RWPE2 (cell line): ENCODE data around the gene TMEM87A.

Experiments used
- ATAC-seq: fragments of 200-7000 bp; cut with Tn5 transposase; 3 replicates; pipeline ENCODE4 v1.9.1; 2021; ENCODE audit warnings: low read depth
- DNase-seq: peaks from one replicate; pipeline ENCODE4 v3.0.0-alpha.2; 2020; ENCODE audit warnings: low spot score
- H3K27ac ChIP-seq: fragments of 450-650 bp; 2 replicates; pipeline ENCODE4 v1.5.1; 2017; ENCODE audit warnings: mild to moderate bottlenecking; ENCODE audit not compliant: poor library complexity, severe bottlenecking
- H3K27me3 ChIP-seq: fragments of 250-450 bp; sonication (Bioruptor Pico); 2 replicates; pipeline ENCODE4 v1.5.1; 2021; ENCODE audit warnings: mild to moderate bottlenecking, moderate library complexity; ENCODE audit not compliant: insufficient read depth, poor library complexity, severe bottlenecking
- H3K36me3 ChIP-seq: fragments of 250-450 bp; sonication (Bioruptor Pico); 2 replicates; pipeline ENCODE4 v1.5.1; 2020; ENCODE audit warnings: low read depth, mild to moderate bottlenecking, moderate library complexity
- H3K4me1 ChIP-seq: fragments of 250-450 bp; sonication (Bioruptor Pico); 2 replicates; pipeline ENCODE4 v1.5.1; 2021; ENCODE audit warnings: mild to moderate bottlenecking, moderate library complexity; ENCODE audit not compliant: insufficient read depth, poor library complexity, severe bottlenecking
- H3K4me3 ChIP-seq: fragments of 250-450 bp; sonication (Bioruptor Pico); 2 replicates; pipeline ENCODE4 v1.5.1; 2021; ENCODE audit warnings: mild to moderate bottlenecking, moderate library complexity; ENCODE audit not compliant: severe bottlenecking
- H3K9me3 ChIP-seq: fragments of 250-450 bp; sonication (Bioruptor Pico); 2 replicates; pipeline ENCODE4 v1.5.1; 2021; ENCODE audit warnings: mild to moderate bottlenecking, moderate library complexity; ENCODE audit not compliant: severe bottlenecking
- TF ChIP-seq, protein P1 (sequence below): fragments of 450-650 bp; IDR thresholded peaks from one replicate; pipeline ENCODE4 v1.5.1; 2017; ENCODE audit warnings: mild to moderate bottlenecking, moderate library complexity; ENCODE audit not compliant: poor library complexity, severe bottlenecking

The TMEM87A gene

DNA sequence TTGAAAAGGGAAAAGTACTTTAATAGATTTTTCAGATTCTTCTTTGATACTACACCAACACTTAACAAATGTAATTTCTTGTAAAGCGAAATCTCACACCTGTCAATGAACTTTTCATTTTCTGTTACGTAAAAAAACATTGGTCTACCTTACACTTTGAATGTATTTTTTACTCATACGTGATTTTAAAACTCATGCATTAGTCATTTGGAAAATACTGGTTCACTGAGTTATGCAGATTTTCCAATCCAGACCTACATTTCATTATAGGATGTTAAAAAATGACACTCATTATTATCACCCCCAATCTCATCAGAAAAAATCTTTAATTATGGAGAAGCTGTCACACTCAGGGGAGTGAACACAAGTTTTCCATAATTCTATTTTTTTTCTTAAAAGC lies 79.8 kb downstream of the TMEM87A start:
- DNase-seq (no peak), ATAC-seq (no peak)
- Histone ChIP-seq H3K27ac (no peak overlapping the region), H3K4me3 (no peak overlapping the region), H3K9me3 (no peaks in the 10 kb centered on the region), H3K27me3 (no peaks in the 10 kb centered on the region), H3K36me3 (peaks cover 62% of the 10 kb centered on the region), H3K4me1 (no peaks in the 10 kb centered on the region)
- TF ChIP-seq, protein P1, sequence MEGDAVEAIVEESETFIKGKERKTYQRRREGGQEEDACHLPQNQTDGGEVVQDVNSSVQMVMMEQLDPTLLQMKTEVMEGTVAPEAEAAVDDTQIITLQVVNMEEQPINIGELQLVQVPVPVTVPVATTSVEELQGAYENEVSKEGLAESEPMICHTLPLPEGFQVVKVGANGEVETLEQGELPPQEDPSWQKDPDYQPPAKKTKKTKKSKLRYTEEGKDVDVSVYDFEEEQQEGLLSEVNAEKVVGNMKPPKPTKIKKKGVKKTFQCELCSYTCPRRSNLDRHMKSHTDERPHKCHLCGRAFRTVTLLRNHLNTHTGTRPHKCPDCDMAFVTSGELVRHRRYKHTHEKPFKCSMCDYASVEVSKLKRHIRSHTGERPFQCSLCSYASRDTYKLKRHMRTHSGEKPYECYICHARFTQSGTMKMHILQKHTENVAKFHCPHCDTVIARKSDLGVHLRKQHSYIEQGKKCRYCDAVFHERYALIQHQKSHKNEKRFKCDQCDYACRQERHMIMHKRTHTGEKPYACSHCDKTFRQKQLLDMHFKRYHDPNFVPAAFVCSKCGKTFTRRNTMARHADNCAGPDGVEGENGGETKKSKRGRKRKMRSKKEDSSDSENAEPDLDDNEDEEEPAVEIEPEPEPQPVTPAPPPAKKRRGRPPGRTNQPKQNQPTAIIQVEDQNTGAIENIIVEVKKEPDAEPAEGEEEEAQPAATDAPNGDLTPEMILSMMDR: no peak

DNA sequence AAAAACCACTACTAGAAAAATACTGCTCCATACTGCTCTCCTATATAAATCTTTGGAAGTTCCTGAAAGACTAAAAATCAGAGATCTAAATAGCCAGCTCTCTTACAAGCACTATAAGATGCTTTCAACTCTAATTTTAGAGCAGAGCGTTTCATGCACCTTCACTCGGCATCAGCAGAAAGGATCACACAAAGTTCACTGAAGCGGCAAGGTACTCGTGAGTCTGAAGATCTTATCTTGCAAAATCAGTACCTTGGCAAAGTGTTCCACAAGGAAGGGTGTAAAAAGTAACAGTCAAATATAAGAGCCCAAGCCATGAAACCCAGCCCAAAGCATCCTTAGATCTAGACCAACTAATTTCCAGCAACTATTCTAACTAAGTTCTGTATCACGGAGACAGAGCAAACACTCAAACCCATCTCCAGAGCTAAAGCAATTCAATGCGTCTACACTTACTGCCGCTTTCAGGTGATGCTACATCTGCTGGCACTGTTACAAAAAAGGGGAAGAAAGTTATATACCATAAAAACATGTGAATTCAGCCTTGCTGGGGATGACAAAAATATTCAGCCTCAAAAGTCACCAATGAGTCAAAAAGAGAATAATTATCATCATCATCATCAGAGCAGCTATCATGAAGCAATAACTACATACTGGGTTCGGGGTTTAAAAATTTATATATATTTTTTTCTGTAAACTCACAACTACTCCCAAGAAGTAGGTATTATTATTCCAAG lies 81.5 kb downstream of the TMEM87A start:
- TF ChIP-seq, protein P1: no peak
- no peak for ATAC-seq
- Histone ChIP-seq H3K4me1 (no peaks in the 10 kb centered on the region), H3K36me3 (peaks cover 65% of the 10 kb centered on the region), H3K27me3 (no peaks in the 10 kb centered on the region), H3K4me3 (no peak overlapping the region), H3K27ac (no peak overlapping the region), H3K9me3 (no peaks in the 10 kb centered on the region)
- DNase-seq: no peak

DNA sequence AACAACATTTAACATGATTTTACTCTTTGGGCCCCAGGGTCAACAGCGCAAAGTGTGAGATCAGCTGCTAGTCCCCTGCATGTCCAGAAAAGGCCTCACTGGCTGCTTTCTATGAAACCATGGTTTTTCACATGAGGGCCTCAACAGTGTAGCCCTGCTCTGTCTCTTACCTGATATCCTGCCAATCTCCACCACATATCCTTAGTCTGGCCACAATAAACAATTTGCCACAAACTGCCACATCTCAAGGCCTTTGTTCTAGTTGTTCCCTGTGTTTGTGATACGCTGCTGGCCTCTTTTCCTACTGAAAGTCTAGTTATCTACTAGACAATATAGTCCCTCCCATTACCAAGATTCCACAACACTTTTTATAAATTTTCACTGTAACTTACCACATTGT lies 82.9 kb downstream of the TMEM87A start:
- H3K36me3 ChIP-seq: peaks cover 73% of the 10 kb centered on the region
- DNase-seq: no peak
- H3K9me3 ChIP-seq: no peaks in the 10 kb centered on the region
- no peak for ATAC-seq
- TF ChIP-seq, protein P1: no peak
- H3K27ac ChIP-seq: no peak overlapping the region
- H3K4me3 ChIP-seq: no peak overlapping the region
- H3K4me1 ChIP-seq: no peaks in the 10 kb centered on the region
- no peaks in the 10 kb centered on the region for H3K27me3 ChIP-seq

DNA sequence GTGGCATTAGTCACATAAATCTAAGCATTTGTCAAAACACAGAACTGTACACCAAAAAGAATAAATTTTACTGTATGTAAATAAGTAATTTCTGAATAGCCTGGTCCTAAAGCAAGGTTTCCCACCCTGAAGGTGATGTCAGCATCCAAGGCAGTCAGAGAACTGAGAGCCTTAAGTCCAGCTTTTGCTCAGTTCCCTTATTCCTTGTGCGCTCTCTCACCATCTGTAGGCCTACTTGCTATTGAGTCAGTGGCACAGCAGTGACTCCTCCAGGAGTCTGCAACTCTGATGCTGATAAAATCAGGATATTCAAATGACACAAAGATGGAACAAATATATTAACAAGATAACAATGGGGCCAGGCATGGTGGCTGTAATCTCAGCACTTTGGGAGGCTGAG lies 87.4 kb downstream of the TMEM87A start:
- TF ChIP-seq, protein P1: no peak
- ATAC-seq (no peak), DNase-seq (no peak)
- Histone ChIP-seq H3K36me3 (peaks cover 89% of the 10 kb centered on the region), H3K4me1 (no peaks in the 10 kb centered on the region), H3K9me3 (no peaks in the 10 kb centered on the region), H3K27ac (no peak overlapping the region), H3K27me3 (no peaks in the 10 kb centered on the region), H3K4me3 (no peak overlapping the region)

DNA sequence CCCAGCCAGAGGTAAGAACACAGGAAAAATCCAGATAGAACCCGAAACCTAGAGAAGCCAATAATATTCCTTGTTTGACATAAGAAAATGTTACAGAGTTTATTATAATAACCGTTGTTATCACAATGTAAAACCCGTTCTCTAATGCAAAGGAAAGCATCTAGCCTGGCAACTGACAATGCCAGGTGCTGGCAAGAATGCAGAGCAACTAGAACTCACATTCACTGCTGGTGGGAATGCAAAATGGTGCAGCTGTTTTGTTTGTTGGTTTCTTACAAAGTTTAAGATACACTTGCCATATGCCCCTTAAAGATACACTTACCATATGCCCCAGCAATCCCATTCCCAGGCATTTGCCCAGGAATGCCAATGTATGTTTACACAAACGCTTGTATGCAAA lies 88.5 kb downstream of the TMEM87A start:
- TF ChIP-seq, protein P1: no peak
- H3K27ac ChIP-seq: no peak overlapping the region
- ATAC-seq (no peak), DNase-seq (no peak)
- no peaks in the 10 kb centered on the region for H3K4me1 ChIP-seq
- no peaks in the 10 kb centered on the region for H3K27me3 ChIP-seq
- H3K4me3 ChIP-seq: no peak overlapping the region
- H3K36me3 ChIP-seq: peaks cover 90% of the 10 kb centered on the region
- no peaks in the 10 kb centered on the region for H3K9me3 ChIP-seq
